ENCODE measurements around the gene CDC6.
"Not testable (repeated sequence)": the region's sequence is repeated elsewhere in the genome, so short reads cannot be mapped to it uniquely, and the experiment has no call there.

Gene CDC6

GRCh38 chr17:40290629-40291280 is 3.1 kb downstream of the CDC6 start:
- peak; percentile 95 for DNase-seq (ENCODE audit: low read depth)

DNA sequence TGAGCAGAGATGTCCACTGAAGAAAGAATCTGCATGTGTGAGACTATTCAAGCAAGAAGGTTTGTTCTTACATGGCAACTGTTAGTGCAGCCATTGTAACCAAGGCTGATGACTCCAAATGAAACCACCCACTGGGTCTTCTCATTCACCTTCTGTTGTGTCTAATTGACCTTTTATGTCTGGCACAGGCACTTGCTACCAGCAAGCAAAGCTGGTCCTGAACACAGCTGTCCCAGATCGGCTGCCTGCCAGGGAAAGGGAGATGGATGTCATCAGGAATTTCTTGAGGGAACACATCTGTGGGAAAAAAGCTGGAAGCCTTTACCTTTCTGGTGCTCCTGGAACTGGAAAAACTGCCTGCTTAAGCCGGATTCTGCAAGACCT is 3.6 kb downstream of the CDC6 start:
- DNase-seq (ENCODE audit: low read depth), result no peak

DNA sequence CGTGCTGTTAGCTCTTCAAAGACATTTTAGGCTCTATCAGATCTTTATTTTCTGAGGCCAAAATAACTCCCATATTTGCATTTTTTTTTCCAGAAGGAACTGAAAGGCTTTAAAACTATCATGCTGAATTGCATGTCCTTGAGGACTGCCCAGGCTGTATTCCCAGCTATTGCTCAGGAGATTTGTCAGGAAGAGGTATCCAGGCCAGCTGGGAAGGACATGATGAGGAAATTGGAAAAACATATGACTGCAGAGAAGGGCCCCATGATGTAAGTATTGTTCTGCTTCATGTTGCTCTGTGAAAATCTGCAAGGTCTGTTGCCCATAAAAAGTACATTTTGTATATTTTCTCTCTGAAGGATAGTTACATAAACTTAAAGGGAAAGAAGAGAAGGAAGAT is 5.7 kb downstream of the CDC6 start:
- DNase-seq (ENCODE audit: low read depth), result peak; percentile 65

GRCh38 chr17:40295488-40296436 is 8.1 kb downstream of the CDC6 start:
- no peak for DNase-seq (ENCODE audit: low read depth)

DNA sequence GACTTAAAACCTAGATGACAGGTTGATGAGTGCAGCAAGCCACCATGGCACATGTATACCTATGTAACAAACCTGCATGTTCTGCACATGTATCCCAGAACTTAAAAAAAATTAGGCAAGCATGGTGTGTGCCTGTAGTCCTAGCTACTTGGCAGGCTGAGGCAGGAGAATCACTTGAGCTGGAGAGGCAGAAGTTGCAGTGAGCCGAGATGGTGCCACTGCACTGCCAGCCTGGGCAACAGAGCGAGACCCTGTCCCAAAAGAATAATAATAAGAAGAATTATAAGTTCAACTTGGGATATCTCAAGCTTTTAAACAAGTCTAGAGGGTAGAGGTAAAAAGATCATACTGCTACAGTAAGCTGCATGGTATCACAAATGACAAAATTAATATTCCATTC is 9.8 kb downstream of the CDC6 start:
- DNase-seq (ENCODE audit: low read depth), result no peak

GRCh38 chr17:40298726-40299125 is 11.0 kb downstream of the CDC6 start:
- no peak for DNase-seq (ENCODE audit: low read depth)

DNA sequence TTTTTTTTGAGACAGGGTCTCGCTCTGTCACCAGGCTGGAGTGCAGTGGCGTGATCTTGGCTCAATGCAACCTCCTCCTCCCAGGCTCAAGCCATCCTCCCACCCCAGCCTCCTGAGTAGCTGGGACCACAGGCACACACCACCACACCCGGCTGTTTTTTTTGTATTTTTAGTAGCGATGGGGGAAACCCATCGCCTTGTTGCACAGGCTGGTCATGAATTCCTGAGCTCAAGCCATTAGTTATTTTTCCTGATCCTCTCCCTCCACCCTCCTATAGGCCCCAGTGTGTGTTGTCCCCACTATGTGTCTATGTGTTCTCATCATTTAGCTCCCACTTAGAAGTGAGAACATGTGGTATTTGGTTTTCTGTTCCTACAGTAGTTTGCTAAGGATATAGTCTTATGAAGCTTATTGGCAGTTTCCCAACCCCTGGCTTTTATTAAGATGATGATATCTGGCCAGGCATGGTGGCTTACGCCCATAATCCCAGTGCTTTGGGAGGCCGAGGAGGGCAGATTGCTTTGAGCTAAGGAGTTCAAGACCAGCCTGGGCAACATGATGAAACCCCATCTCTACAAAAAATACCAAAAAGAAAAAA is 11.6 kb downstream of the CDC6 start:
- peak; percentile 28 for DNase-seq (ENCODE audit: low read depth)

GRCh38 chr17:40301315-40301714 is 13.6 kb downstream of the CDC6 start:
- no peak for DNase-seq (ENCODE audit: low read depth)

DNA sequence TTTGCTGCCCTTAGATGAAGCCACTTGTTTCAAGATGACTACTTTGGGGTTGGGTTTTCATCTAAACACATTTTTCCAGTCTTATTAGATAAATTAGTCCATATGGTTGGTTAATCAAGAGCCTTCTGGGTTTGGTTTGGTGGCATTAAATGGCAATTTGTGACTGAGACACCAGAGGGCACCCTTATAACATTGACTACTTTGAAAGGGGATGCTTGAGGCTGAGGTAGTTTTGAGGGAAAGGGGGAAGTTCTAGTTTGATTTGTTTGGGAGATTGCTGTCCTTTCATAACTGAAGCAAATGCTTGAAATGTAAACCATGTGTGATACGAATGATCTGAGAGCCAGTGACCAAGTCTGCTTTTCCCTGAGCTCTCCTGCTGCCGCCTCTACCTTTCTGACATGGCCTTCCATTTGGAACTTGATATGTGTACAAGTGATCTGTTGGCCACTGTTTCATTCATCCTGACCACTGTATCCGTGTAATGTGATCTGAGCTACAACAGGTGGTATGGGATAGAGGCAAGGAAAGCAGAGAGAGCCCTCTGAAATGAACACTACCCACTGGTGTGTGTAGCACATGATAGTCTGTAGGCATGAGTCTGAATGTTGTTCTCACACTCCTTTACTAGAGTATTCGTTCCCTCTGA is 15.5 kb downstream of the CDC6 start:
- DNase-seq (ENCODE audit: low read depth), result peak; percentile 65

DNA sequence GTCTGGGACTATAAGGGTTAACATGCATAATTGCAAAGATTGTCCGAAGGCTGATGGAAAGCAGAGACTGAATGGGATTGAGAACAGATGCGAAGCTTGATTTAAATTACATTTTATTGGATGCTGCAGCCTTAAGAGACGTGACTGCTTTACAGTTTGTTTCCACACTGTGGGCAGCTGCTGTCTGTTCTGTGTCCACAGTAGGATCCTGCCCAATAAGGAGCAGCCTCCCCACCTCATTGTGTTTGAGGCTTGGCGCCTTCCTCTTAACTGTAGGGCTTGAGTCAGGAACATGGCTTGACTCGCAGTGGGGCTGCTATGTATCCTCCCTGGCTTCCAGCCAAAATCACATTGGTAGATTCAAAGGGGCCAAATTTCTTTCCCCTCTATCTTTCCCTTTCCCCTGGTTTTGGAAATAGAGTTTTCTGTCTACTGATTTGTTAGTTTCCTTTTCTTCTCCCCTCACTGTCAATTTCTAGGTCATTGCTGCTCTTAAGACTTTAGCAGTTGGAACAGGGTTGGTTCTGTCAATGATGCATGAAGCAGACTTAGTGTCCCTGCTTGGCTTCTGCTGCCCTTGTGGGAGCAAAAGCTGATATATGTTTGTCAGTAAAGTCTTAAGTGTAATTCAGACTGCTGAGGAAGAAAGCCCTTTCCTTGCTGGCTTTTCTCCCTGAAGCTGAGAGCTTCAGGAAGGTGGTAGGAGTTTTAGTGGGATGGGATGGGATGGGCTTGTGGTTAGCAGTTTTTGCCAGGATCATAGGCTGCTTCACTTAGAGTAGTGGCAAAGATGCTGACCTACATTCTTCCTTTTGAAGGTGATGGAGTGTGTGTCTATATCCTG is 16.3 kb downstream of the CDC6 start:
- peak; percentile 96 for DNase-seq (ENCODE audit: low read depth)

DNA sequence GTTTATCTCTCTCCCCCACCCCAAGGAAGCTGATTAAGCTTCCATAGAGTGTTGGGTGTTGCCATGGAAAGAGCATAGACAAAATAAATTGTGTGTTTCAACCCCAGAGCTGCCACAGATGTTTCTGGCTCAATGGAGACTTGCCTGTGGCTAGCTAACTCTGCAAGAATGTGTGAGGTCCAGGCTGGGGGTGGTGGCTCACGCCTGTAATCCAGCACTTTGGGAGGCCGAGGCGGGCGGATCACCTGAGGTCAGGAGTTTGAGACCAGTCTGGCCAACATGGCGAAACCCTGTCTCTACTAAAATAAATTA is 16.8 kb downstream of the CDC6 start:
- not testable (repeated sequence) for DNase-seq (ENCODE audit: low read depth)

DNA sequence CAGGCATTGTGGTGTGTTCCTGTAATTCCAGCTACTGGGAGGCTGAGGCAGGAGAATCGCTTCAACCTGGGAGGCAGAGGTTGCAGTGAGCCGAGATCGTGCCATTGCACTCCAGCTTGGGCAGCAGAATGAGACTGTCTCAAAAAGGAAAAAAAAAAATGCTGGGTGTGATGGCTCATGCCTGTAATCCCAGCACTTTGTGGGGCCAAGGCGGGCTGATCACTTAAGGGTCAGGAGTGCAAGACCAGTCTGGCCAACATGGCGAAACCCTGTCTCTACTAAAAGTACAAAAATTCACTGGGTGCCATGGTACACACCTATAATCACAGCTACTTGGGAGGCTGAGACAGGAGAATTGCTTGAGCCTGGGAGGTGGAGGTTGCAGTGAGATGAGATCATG is 17.2 kb downstream of the CDC6 start:
- DNase-seq (ENCODE audit: low read depth), result not testable (repeated sequence)

DNA sequence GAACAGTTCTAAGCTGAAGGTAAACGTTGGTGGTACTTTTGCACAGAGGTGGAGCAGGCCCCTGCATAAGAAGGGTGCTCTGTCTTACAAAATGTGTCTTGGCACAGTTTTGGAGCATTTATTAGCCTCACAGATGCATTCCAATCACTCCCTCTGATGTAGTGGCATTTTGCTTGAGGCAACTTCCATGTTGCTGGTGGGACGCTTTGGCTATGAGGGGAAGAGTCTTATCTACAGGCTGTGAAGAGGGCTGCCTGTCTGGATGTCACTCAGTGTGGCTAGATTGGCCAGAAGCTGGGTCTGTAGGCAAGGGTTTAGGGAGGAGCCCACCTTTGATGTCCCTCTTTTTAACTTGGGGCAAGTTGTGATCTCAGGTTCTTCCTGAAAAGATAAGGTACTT is 18.7 kb downstream of the CDC6 start:
- DNase-seq (ENCODE audit: low read depth), result no peak

- DNase-seq (ENCODE audit: low read depth), result peak; percentile 67
Observed at GRCh38 chr17:40307001-40307730, 19.5 kb downstream of the CDC6 start.

DNA sequence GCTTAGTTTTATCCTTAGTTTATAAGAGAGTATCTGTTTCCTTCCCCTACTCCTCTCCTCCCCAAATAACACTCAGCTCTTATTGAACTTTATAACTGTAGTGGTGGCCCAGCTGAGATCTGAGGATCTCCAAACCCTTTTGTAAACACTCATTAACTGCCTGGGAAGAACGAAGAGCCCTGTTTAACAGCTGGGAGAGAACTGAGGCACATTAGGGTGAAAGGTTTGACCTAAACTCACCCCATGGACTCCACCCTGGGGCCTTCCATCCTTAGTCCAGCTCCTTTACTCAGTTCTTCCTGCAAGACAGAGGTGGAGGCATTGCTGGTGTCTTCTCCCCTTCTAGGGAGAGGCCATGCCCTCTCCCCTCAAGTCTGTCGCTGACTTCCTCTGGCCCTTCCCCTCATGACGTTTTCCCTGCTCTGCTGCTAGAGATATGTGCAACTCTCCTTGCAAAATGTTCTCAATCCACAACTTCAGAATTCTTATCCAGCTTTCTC is 20.1 kb downstream of the CDC6 start:
- peak; percentile 58 for DNase-seq (ENCODE audit: low read depth)

DNA sequence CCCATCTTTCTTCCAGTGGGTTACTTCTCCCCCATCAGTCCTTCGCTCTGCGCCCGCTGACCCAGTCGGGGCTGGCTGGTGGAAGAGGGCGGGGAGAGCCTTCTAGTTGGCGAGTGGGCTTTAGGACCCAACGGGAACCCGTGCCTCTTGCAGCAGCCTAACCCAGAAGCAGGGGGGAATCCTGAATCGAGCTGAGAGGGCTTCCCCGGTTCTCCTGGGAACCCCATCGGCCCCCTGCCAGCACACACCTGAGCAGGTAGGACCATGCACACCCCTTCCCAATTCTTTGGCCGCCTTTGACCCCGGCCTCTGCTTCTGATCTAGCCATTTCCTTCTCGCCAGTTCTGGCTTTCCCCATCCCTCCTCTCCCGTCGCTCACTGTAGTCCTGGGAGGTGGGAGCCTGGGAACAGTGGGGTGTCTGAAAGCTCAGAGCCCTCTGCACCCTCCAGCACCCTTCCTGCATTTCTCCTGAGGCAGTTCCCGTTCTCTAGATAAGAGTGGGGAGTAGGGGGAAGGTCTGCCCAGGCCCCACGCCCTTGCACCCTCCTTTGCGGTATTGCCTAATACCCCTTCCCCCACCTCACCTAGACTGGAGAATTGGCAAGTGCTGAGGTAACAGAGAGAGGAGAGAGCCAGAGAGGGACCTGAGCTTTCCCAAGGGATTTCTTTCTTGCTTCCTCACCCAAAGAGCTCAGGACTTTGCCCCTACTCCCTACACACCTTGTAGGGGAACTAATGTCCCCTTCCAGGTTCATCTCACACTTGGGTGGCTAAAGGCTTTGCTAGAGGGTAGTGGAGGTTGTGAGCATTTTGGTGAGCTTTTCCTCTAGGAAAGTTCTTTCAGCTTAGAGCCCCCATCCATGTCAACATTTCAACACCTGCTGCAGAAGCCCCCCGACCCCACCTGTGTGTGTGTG is 21.6 kb downstream of the CDC6 start, which contains the start of gene RARA:
TSS of gene RARA (plus strand) at position 150 of the 918 bp plus-strand sequence. CDS start 22,039 bp downstream, outside the sequence.
- peak; percentile 63 for DNase-seq (ENCODE audit: low read depth)

- no peak for DNase-seq (ENCODE audit: low read depth)
Observed at GRCh38 chr17:40309949-40310510, 22.4 kb downstream of the CDC6 start.

DNA sequence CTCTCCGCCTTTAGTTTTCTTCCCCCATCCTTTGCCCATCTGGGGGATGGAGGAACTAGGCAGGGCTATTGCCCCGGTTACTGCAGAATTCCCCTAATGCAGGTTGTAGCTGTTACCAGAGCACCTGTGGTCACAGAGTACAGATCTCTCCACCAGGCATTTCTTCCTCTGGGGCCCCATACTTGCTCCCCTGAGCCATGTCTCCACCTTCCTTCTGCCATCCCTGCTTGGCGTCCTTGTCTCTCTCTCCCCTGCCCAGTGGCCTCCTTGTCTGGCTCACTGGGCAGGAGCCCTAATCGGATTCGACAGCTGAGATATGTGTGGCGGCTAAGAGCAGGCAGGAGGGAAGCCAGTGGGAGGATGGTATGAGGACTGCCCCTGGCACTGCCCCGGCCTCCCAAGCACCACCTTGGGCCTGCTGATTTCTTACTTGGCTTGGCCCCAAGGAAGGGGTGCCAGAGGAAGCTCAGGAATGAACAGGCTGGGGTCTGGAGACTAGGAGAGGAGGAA is 23.3 kb downstream of the CDC6 start:
- DNase-seq (ENCODE audit: low read depth), result no peak

GRCh38 chr17:40311575-40311974 is 23.9 kb downstream of the CDC6 start:
- no peak for DNase-seq (ENCODE audit: low read depth)
